HG03342 (cell line): ENCODE data around the gene HPCAL4.

Experiments
- ATAC-seq: cut with Tn5 transposase; IDR thresholded peaks from one replicate; pipeline ENCODE4 v1.9.1; 2021; ENCODE audit warnings: mild to moderate bottlenecking, moderate library complexity; ENCODE audit not compliant: unreplicated experiment

The HPCAL4 gene

GRCh38 chr1:39631361-39632322 lies 59.6 kb downstream of the HPCAL4 start:
- no peak for ATAC-seq

GRCh38 chr1:39628807-39629350 lies 62.4 kb downstream of the HPCAL4 start:
- ATAC-seq, result no peak
